ENCODE data around the gene PICALM.

DNA sequence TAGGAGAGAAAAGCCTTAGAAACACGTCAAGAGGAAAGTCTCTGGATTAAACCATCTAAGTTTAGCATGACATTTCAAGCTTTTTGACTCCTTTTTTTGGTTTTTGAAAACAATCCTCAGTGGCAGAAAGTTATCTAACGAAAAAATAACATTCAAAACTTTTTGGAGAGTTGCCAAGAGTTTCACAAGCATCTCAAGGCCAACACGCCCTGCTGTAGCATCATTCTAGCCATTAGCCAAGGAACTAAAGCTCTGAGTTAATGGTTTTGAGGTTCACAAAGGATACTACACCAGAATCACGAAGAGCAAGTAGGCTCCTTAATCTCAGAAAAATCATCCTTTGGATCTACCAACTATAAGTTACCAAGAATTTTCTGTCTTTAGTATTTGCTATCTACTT, 94.8 kb downstream of the PICALM start:
- TF ChIP-seq JUND (IDR thresholded peaks at IDR 0.05; ENCODE audit: low read depth, low read length) (no peak), TAF1 (IDR thresholded peaks at IDR 0.05; ENCODE audit: borderline replicate concordance, low read depth, low read length) (no peak), MTA3 (IDR thresholded peaks at IDR 0.05; ENCODE audit: borderline replicate concordance, low read length) (no peak), EZH2 (IDR thresholded peaks at IDR 0.05; ENCODE audit: borderline replicate concordance, control insufficient read depth, low read depth, low read length) (no peak), POLR2AphosphoS5 (IDR thresholded peaks at IDR 0.05; ENCODE audit: low read length) (no peak), SPI1 (IDR thresholded peaks at IDR 0.05; ENCODE audit: borderline replicate concordance, insufficient read depth, low read depth, low read length) (no peak), RAD21 (IDR thresholded peaks at IDR 0.05; ENCODE audit: insufficient read depth, low read depth, low read length) (no peak)
- TF ChIP-seq, protein P1, sequence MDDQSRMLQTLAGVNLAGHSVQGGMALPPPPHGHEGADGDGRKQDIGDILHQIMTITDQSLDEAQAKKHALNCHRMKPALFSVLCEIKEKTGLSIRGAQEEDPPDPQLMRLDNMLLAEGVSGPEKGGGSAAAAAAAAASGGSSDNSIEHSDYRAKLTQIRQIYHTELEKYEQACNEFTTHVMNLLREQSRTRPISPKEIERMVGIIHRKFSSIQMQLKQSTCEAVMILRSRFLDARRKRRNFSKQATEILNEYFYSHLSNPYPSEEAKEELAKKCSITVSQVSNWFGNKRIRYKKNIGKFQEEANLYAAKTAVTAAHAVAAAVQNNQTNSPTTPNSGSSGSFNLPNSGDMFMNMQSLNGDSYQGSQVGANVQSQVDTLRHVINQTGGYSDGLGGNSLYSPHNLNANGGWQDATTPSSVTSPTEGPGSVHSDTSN (IDR thresholded peaks at IDR 0.05; ENCODE audit: insufficient replicate concordance, low read depth, low read length), result no peak
- TF ChIP-seq, protein P2, sequence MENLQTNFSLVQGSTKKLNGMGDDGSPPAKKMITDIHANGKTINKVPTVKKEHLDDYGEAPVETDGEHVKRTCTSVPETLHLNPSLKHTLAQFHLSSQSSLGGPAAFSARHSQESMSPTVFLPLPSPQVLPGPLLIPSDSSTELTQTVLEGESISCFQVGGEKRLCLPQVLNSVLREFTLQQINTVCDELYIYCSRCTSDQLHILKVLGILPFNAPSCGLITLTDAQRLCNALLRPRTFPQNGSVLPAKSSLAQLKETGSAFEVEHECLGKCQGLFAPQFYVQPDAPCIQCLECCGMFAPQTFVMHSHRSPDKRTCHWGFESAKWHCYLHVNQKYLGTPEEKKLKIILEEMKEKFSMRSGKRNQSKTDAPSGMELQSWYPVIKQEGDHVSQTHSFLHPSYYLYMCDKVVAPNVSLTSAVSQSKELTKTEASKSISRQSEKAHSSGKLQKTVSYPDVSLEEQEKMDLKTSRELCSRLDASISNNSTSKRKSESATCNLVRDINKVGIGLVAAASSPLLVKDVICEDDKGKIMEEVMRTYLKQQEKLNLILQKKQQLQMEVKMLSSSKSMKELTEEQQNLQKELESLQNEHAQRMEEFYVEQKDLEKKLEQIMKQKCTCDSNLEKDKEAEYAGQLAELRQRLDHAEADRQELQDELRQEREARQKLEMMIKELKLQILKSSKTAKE (IDR thresholded peaks at IDR 0.05; ENCODE audit: low read depth, poor library complexity, severe bottlenecking), result no peak

All from GM12878 (cell line).